Measurements from ENCODE around the gene SETD5. TPM values are rescaled to one million over a fixed set of nuclear protein-coding genes. Genes with fewer than 3 reads are reported as not detected.
A peak's percentile ranks its signal among the peaks of the same experiment; 100 is the strongest.
"Not testable (repeated sequence)": the region's sequence is repeated elsewhere in the genome, so short reads cannot be mapped to it uniquely, and the experiment has no call there.

Gene SETD5
- total RNA-seq, 1 donor from 2014 or later = 161 TPM

- H3K27me3 Mint-ChIP-seq (ENCODE audit: unreplicated experiment) = no peaks in the 10 kb centered on the region
- H3K27ac Mint-ChIP-seq (ENCODE audit: unreplicated experiment) = no peak overlapping the region
- no peak overlapping the region for H3K4me3 Mint-ChIP-seq (ENCODE audit: unreplicated experiment)
- no peaks in the 10 kb centered on the region for H3K4me1 Mint-ChIP-seq (ENCODE audit: unreplicated experiment)
- no peak for DNase-seq (ENCODE audit: extremely low spot score, unreplicated experiment)
- H3K9me3 Mint-ChIP-seq (ENCODE audit: unreplicated experiment) = no peaks in the 10 kb centered on the region
- peaks cover 67% of the 10 kb centered on the region for H3K36me3 Mint-ChIP-seq (ENCODE audit: unreplicated experiment)
- TF ChIP-seq CTCF (IDR thresholded peaks at IDR 0.05) = no peak
Observed at GRCh38 chr3:9476935-9477334, 79.5 kb downstream of the SETD5 start.

GRCh38 chr3:9480265-9480664 is 82.8 kb downstream of the SETD5 start:
- Mint-ChIP-seq H3K27me3 (ENCODE audit: unreplicated experiment) (no peaks in the 10 kb centered on the region), H3K9me3 (ENCODE audit: unreplicated experiment) (peaks cover 5% of the 10 kb centered on the region), H3K4me1 (ENCODE audit: unreplicated experiment) (no peaks in the 10 kb centered on the region), H3K27ac (ENCODE audit: unreplicated experiment) (no peak overlapping the region), H3K36me3 (ENCODE audit: unreplicated experiment) (peaks cover 53% of the 10 kb centered on the region), H3K4me3 (ENCODE audit: unreplicated experiment) (no peak overlapping the region)
- no peak for TF ChIP-seq CTCF (IDR thresholded peaks at IDR 0.05)
- no peak for DNase-seq (ENCODE audit: extremely low spot score, unreplicated experiment)

- peaks cover 43% of the 10 kb centered on the region for H3K36me3 Mint-ChIP-seq (ENCODE audit: unreplicated experiment)
Observed at GRCh38 chr3:9485248-9485647, 87.8 kb downstream of the SETD5 start.

GRCh38 chr3:9491506-9491905 is 94.1 kb downstream of the SETD5 start:
- Mint-ChIP-seq H3K36me3 (ENCODE audit: unreplicated experiment) (peaks cover 20% of the 10 kb centered on the region), H3K4me3 (ENCODE audit: unreplicated experiment) (no peak overlapping the region), H3K4me1 (ENCODE audit: unreplicated experiment) (no peaks in the 10 kb centered on the region), H3K9me3 (ENCODE audit: unreplicated experiment) (no peaks in the 10 kb centered on the region), H3K27me3 (ENCODE audit: unreplicated experiment) (no peaks in the 10 kb centered on the region), H3K27ac (ENCODE audit: unreplicated experiment) (no peak overlapping the region)
- no peak for TF ChIP-seq CTCF (IDR thresholded peaks at IDR 0.05)
- DNase-seq (ENCODE audit: extremely low spot score, unreplicated experiment) = no peak

More at GRCh38 chr3:9485248-9485647, 87.8 kb downstream of the SETD5 start:
- DNase-seq (ENCODE audit: extremely low spot score, unreplicated experiment) = no peak
- H3K27me3 Mint-ChIP-seq (ENCODE audit: unreplicated experiment) = no peaks in the 10 kb centered on the region
- peaks cover 7% of the 10 kb centered on the region for H3K9me3 Mint-ChIP-seq (ENCODE audit: unreplicated experiment)
- no peak overlapping the region for H3K4me3 Mint-ChIP-seq (ENCODE audit: unreplicated experiment)
- TF ChIP-seq CTCF (IDR thresholded peaks at IDR 0.05) = no peak
- no peak overlapping the region for H3K27ac Mint-ChIP-seq (ENCODE audit: unreplicated experiment)
- no peaks in the 10 kb centered on the region for H3K4me1 Mint-ChIP-seq (ENCODE audit: unreplicated experiment)

- H3K9me3 Mint-ChIP-seq (ENCODE audit: unreplicated experiment); H3K36me3 Mint-ChIP-seq (ENCODE audit: unreplicated experiment); H3K27me3 Mint-ChIP-seq (ENCODE audit: unreplicated experiment); H3K4me3 Mint-ChIP-seq (ENCODE audit: unreplicated experiment); H3K27ac Mint-ChIP-seq (ENCODE audit: unreplicated experiment); H3K4me1 Mint-ChIP-seq (ENCODE audit: unreplicated experiment): not testable (repeated sequence)
- peak; percentile 81 for DNase-seq (ENCODE audit: extremely low spot score, unreplicated experiment)
Observed at GRCh38 chr3:9494036-9494435, 96.6 kb downstream of the SETD5 start.

GRCh38 chr3:9496893-9497292 is 99.5 kb downstream of the SETD5 start:
- DNase-seq (ENCODE audit: extremely low spot score, unreplicated experiment) = peak; percentile 44
- peaks cover 15% of the 10 kb centered on the region for H3K27me3 Mint-ChIP-seq (ENCODE audit: unreplicated experiment)

More at GRCh38 chr3:9496893-9497292, 99.5 kb downstream of the SETD5 start:
- Mint-ChIP-seq H3K4me3 (ENCODE audit: unreplicated experiment) (no peak overlapping the region), H3K27ac (ENCODE audit: unreplicated experiment) (no peak overlapping the region), H3K36me3 (ENCODE audit: unreplicated experiment) (peaks cover 4% of the 10 kb centered on the region), H3K9me3 (ENCODE audit: unreplicated experiment) (no peaks in the 10 kb centered on the region), H3K4me1 (ENCODE audit: unreplicated experiment) (peaks cover 9% of the 10 kb centered on the region)
- no peak for TF ChIP-seq CTCF (IDR thresholded peaks at IDR 0.05)
